Spleen (tissue), 7 donors: ENCODE results near the gene CA5B.

ENCODE experiments used
- CTCF ChIP-seq, 11 experiments: fragments of 200-600 bp in 7 of 11; fragments of 450-650 bp in 4 of 11; sonication (generic) in 4 of 11; IDR thresholded peaks in 8 of 11; conservative IDR thresholded peaks in 3 of 11; 1 replicate in 7 of 11; 2 replicates in 4 of 11; pipeline versions ENCODE4 v1.4.0 to v1.8.0; 2016 to 2021; ENCODE audit warnings: antibody characterized with exemption in 11 of 11, inconsistent platforms in 4 of 11, mild to moderate bottlenecking in 1 of 11
- POLR2AphosphoS5 ChIP-seq, 3 donors: sonication (generic); formaldehyde crosslinking; IDR thresholded peaks; one replicate each; pipeline ENCODE4 v1.5.1; 2017; ENCODE audit warnings: antibody characterized with exemption in 3 of 3
- donor health status: DM: no; HTN: no; CAD: no; lungs with moderate emphysema.
- donor health status: DM: no; HTN: no; CAD: no.
- donor health status: DM: no; HTN: no; CAD: no.

- TF ChIP-seq CTCF (IDR thresholded peaks at IDR 0.05 in 8 of 11, conservative IDR thresholded peaks at IDR 0.05 in 3 of 11) (no peak), POLR2AphosphoS5 (IDR thresholded peaks at IDR 0.05) (no peak)
Measured at GRCh38 chrX:15718283-15718970, 19.6 kb upstream of the CA5B start.
